HepG2 (cell line): Measurements from ENCODE around the gene NT5DC1. TPM values are rescaled to one million over a fixed set of nuclear protein-coding genes. Genes with fewer than 3 reads are reported as not detected.
A peak's percentile ranks its signal among the peaks of the same experiment; 100 is the strongest.

Experiments used
- ATAC-seq: fragments of 200-7000 bp; cut with Tn5 transposase; 3 replicates; pipeline ENCODE4 v1.9.1; 2020; ENCODE audit warnings: mild to moderate bottlenecking, moderate library complexity
- BruUV-seq: library from RNA; stranded (reverse); fragments of 400-500 nt; replicated peaks from 2 replicates; lab custom pipeline; 2021; lab: Mats Ljungman, UMichigan
- CTCF ChIA-PET: fragments of 300-600 bp; formaldehyde crosslinking; extraction: SDS; loops from one replicate; lab custom pipeline; 2021; ENCODE audit warnings: low total read pairs, inconsistent platforms, low intra/inter-chr PET ratio; lab: Yijun Ruan, JAX
- POLR2A ChIA-PET: fragments of 350-600 bp; sonication (Branson Sonifier 250); formaldehyde crosslinking; loops from one replicate; lab custom pipeline; 2020; ENCODE audit warnings: antibody characterized with exemption, inconsistent platforms; lab: Yijun Ruan, JAX
- DNase-seq: peaks from one replicate; pipeline ENCODE4 v3.0.0-alpha.2; 2015; ENCODE audit warnings: low spot score
- FAIRE-seq: peaks from 3 replicates; lab custom pipeline; 2011; peaks lifted over from hg19 to GRCh38; lab: Jason Lieb, UNC
- H2AFZ ChIP-seq: one replicate; pipeline ENCODE4 v1.6.1; 2011; ENCODE audit warnings: low read length, inconsistent platforms
- H3K27ac ChIP-seq: fragments of 300-600 bp; 3 replicates; pipeline ENCODE4 v1.8.0; 2011; ENCODE audit warnings: mixed run types, mild to moderate bottlenecking, mixed read lengths, low read length, inconsistent platforms; ENCODE audit not compliant: insufficient read depth; ENCODE audit errors: extremely low read length
- H3K27me3 ChIP-seq, 2 experiments: fragments of 200-600 bp in 1 of 2; 2 replicates in 1 of 2; 3 replicates in 1 of 2; pipeline versions ENCODE4 v1.6.0 to v1.8.0; 2011; ENCODE audit warnings: low read length in 2 of 2, mild to moderate bottlenecking in 2 of 2, moderate library complexity in 2 of 2, inconsistent platforms in 1 of 2; ENCODE audit not compliant: insufficient read depth in 2 of 2, control insufficient read depth in 1 of 2
- H3K36me3 ChIP-seq, 2 experiments: fragments of 200-600 bp in 1 of 2; replicated peaks in 1 of 2; 2 replicates in 1 of 2; 3 replicates in 1 of 2; pipeline versions ENCODE4 v1.5.1 to v1.8.0; 2011; ENCODE audit warnings: low read length in 2 of 2, inconsistent platforms in 1 of 2; ENCODE audit not compliant: insufficient read depth in 2 of 2, control insufficient read depth in 1 of 2
- H3K4me1 ChIP-seq: 2 replicates; pipeline ENCODE4 v1.5.1; 2012; ENCODE audit warnings: low read length, inconsistent platforms; ENCODE audit not compliant: insufficient read depth
- H3K4me2 ChIP-seq: 2 replicates; pipeline ENCODE4 v1.6.0; 2011; ENCODE audit warnings: low read depth, low read length, inconsistent platforms
- H3K4me3 ChIP-seq, 3 experiments: fragments of 200-600 bp in 1 of 3; sonication (generic), shearing (Covaris generic) in 1 of 3; replicated peaks in 1 of 3; 2 replicates each; pipeline ENCODE4 v1.5.1; 2011 to 2016; ENCODE audit warnings: low read length in 3 of 3, inconsistent platforms in 2 of 3, low read depth in 2 of 3, mild to moderate bottlenecking in 2 of 3, control low read depth in 1 of 3, mixed read lengths in 1 of 3; ENCODE audit not compliant: insufficient read depth in 1 of 3
- H3K79me2 ChIP-seq: one replicate; pipeline ENCODE4 v1.6.1; 2011; ENCODE audit warnings: low read length, inconsistent platforms; ENCODE audit not compliant: insufficient read depth
- H3K9ac ChIP-seq: 2 replicates; pipeline ENCODE4 v1.6.0; 2011; ENCODE audit warnings: mild to moderate bottlenecking, low read depth, low read length, inconsistent platforms; ENCODE audit not compliant: insufficient read depth
- H3K9me3 ChIP-seq: 2 replicates; pipeline ENCODE4 v1.5.1; 2012; ENCODE audit warnings: mild to moderate bottlenecking, low read length
- H4K20me1 ChIP-seq: 2 replicates; pipeline ENCODE4 v1.6.0; 2011; ENCODE audit warnings: inconsistent platforms, mild to moderate bottlenecking, low read length, moderate library complexity; ENCODE audit not compliant: insufficient read depth
- CENPT ChIP-seq: sonication (generic); formaldehyde crosslinking; IDR thresholded peaks from 2 replicates; pipeline ENCODE4 v1.8.0; 2022; ENCODE audit warnings: low read depth, mild to moderate bottlenecking, moderate library complexity, missing genetic modification reagents
- CREM ChIP-seq, 2 experiments: sonication (generic) in 1 of 2; formaldehyde crosslinking in 1 of 2; IDR thresholded peaks; 2 replicates each; pipeline versions ENCODE4 v1.4.0 to v1.6.1; 2016 to 2020; ENCODE audit warnings: antibody characterized with exemption in 1 of 2, mild to moderate bottlenecking in 1 of 2, missing genetic modification reagents in 1 of 2
- HNRNPLL ChIP-seq: fragments of 200-400 bp; formaldehyde crosslinking; IDR thresholded peaks from 2 replicates; pipeline ENCODE4 v1.6.1; 2017; ENCODE audit warnings: mild to moderate bottlenecking, low read depth, low read length; ENCODE audit not compliant: poor library complexity, severe bottlenecking
- KAT8 ChIP-seq: IDR thresholded peaks from 2 replicates; pipeline ENCODE4 v1.6.1; 2016; ENCODE audit warnings: missing genetic modification reagents, missing compliant biosample characterization
- SIX1 ChIP-seq: sonication (generic); formaldehyde crosslinking; IDR thresholded peaks from 2 replicates; pipeline ENCODE4 v1.4.0; 2020; ENCODE audit warnings: missing genetic modification reagents, borderline replicate concordance
- SIX4 ChIP-seq: sonication (generic); formaldehyde crosslinking; IDR thresholded peaks from 2 replicates; pipeline ENCODE4 v1.4.0; 2020; ENCODE audit warnings: missing genetic modification reagents
- SP2 ChIP-seq: sonication (generic); formaldehyde crosslinking; IDR thresholded peaks from 2 replicates; pipeline ENCODE4 v1.5.1; 2020; ENCODE audit warnings: mild to moderate bottlenecking, missing genetic modification reagents
- ZNF251 ChIP-seq: sonication (generic); formaldehyde crosslinking; IDR thresholded peaks from 2 replicates; pipeline ENCODE4 v1.9.0; 2021; ENCODE audit warnings: mild to moderate bottlenecking, missing genetic modification reagents
- ZNF552 ChIP-seq: sonication (generic); formaldehyde crosslinking; IDR thresholded peaks from 2 replicates; pipeline ENCODE4 v1.9.0; 2022; ENCODE audit warnings: missing genetic modification reagents, mild to moderate bottlenecking, borderline replicate concordance
- ZNF563 ChIP-seq: sonication (generic); formaldehyde crosslinking; IDR thresholded peaks from 2 replicates; pipeline ENCODE4 v1.8.0; 2022; ENCODE audit warnings: mild to moderate bottlenecking, moderate library complexity, missing genetic modification reagents
- ZNF660 ChIP-seq: sonication (generic); formaldehyde crosslinking; IDR thresholded peaks from 2 replicates; pipeline ENCODE4 v1.5.1; 2020; ENCODE audit warnings: mild to moderate bottlenecking, low read depth, missing genetic modification reagents, borderline replicate concordance
- ZSCAN29 ChIP-seq: sonication (generic); formaldehyde crosslinking; conservative IDR thresholded peaks from 2 replicates; pipeline ENCODE4 v1.4.0; 2020; ENCODE audit warnings: mild to moderate bottlenecking, missing genetic modification reagents
- WGBS: methylation state at CpG from one replicate; pipeline ENCODE4 v1.1.6; 2017; ENCODE audit warnings: low lambda C conversion rate; 5-methylcytosine and 5-hydroxymethylcytosine counted together
- in situ Hi-C: cut with HindIII; loops from 2 replicates; pipeline ENCODE4 v1.10.0; 2017; ENCODE audit warnings: low pct_unique_long_range_greater_than_20kb; ENCODE audit not compliant: extremely low pct_ligation_motif_present
- intact Hi-C: fragments of 100-400 bp; cut with micrococcal nuclease; formaldehyde crosslinking; loops from one replicate; pipeline ENCODE4 v1.10.0; 2022; ENCODE audit not compliant: unreplicated experiment
- polyA plus RNA-seq, 8 experiments: library from polyadenylated mRNA; depleted of rRNA in 3 of 8; stranded (reverse) in 7 of 8; unstranded in 1 of 8; fragments of >200 nt; fragmentation: Illumina TruSeq in 4 of 8; extraction: Trizol in 4 of 8; gene quantifications; 2 replicates each; pipeline versions ENCODE4 v1.2.1 to v1.2.3, GENCODE V29; 2011 to 2016; ENCODE audit warnings: low read depth in 4 of 8, missing spikeins in 1 of 8, mixed read lengths in 1 of 8; ENCODE audit not compliant: insufficient read depth in 1 of 8
- total RNA-seq, 5 experiments: library from RNA; depleted of rRNA; stranded (reverse); fragments of >200 nt; fragmentation: Illumina TruSeq; extraction: Trizol; gene quantifications; 2 replicates each; pipeline ENCODE4 v1.2.3, GENCODE V29; 2016; ENCODE audit warnings: low read depth in 1 of 5
- TF ChIP-seq, protein P1 (sequence below): sonication (generic); formaldehyde crosslinking; IDR thresholded peaks from 2 replicates; pipeline ENCODE4 v1.8.0; 2022; ENCODE audit warnings: low read depth, missing genetic modification reagents
- TF ChIP-seq, protein P2 (sequence below): sonication (generic); formaldehyde crosslinking; IDR thresholded peaks from 2 replicates; pipeline ENCODE4 v1.4.0; 2020; ENCODE audit warnings: mild to moderate bottlenecking, missing genetic modification reagents, borderline replicate concordance
- TF ChIP-seq, protein P3 (sequence below): IDR thresholded peaks from 2 replicates; pipeline ENCODE4 v1.4.0; 2020; ENCODE audit warnings: mild to moderate bottlenecking, missing genetic modification reagents

The NT5DC1 gene
- total and polyA plus RNA-seq, 2 of the 13 experiments (the other 11 are each of a cell fraction or from before 2014, with no cell fraction given), result 27.0 to 56.1 TPM

DNA sequence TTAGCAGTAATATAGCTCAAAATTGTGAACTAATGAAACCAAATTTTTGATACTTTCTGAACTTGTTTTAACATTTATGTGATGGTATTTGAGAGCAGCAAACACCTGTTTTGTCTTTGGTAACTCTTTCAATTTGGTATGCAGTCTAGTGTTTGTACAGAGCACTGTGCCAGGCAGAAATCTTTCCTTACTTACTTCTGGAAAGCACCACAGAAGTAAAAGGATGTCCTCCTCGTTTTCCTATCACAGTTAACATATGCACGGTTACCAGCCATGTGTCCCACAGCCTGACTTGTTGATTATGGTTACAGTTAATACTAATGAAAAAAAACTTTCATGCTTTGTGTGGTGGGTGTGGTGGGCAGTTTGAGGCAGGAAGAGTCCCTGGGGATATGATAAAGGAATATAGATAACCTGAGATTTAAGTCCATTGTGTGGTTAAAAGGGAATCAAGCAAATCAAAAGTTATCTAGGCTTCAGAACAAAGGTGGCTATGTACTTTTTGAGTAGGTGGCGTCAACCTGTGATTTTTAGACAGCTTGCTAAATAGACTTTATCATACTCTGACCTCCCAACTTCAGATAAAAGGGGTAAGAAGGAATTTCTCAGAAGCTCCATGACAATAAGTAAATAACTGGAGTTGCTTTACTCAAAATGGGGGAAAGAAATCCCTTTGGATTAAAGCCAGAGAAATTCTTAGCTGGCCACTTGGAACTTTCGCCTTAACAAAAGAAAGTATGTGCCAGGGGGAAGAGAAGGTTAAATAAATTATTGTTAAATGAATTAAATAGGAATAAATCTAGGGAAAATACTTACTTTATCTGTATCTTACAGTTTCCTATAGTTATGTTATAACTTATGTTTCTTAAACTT lies 45.4 kb downstream of the NT5DC1 start (continued):
- TF ChIP-seq, protein P1, sequence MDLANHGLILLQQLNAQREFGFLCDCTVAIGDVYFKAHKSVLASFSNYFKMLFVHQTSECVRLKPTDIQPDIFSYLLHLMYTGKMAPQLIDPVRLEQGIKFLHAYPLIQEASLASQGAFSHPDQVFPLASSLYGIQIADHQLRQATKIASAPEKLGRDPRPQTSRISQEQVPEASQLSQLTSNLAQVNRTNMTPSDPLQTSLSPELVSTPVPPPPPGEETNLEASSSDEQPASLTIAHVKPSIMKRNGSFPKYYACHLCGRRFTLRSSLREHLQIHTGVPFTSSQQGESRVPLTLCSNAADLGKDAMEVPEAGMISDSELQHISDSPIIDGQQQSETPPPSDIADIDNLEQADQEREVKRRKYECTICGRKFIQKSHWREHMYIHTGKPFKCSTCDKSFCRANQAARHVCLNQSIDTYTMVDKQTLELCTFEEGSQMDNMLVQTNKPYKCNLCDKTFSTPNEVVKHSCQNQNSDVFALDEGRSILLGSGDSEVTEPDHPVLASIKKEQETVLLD (CRISPR knock-in tag), result no peak
- TF ChIP-seq CREM (IDR thresholded peaks at IDR 0.05) (peak; percentile 43; the same call in 1 of the 2 replicates), CREM (CRISPR knock-in tag; IDR thresholded peaks at IDR 0.05) (no peak)

DNA sequence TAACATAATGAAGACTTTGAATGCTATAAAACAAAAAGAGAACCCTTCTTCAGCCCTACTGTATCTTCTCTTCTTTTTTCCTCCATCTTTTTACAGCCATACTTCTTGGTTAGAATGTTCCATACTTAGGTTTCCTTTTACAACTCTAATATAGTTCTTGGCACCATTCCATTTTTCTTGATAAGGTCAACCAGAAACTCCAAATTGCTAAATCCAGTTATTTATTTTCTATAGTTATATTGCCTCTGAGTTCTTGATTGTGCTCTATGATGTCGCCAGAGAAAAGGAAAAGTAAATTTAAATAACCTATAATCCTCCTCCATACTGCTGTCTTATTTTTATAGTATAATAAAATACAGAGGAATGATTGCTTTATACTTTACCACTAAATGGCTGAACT lies 52.0 kb downstream of the NT5DC1 start:
- H3K9ac ChIP-seq, result no peak overlapping the region
- intact Hi-C loops, result no loop called here
- CTCF ChIA-PET, result no interaction called here
- no peak overlapping the region for H3K27ac ChIP-seq
- no peak overlapping the region for H2AFZ ChIP-seq
- no peak overlapping the region for H3K4me2 ChIP-seq
- no peak for FAIRE-seq
- no peak overlapping the region for H3K4me3 ChIP-seq
- no TSS peak for BruUV-seq
- no peaks in the 10 kb centered on the region for H3K9me3 ChIP-seq
- WGBS, result 90% methylated on average over 1 of the region's 1 CpG
- H4K20me1 ChIP-seq, result no peaks in the 10 kb centered on the region
- no peaks in the 10 kb centered on the region for H3K4me1 ChIP-seq
- no peaks in the 10 kb centered on the region for H3K36me3 ChIP-seq
- ATAC-seq, result no peak
- no peak for TF ChIP-seq ZNF552 (CRISPR knock-in tag)
- no peak for TF ChIP-seq KAT8 (CRISPR knock-in tag)
- TF ChIP-seq SIX4 (CRISPR knock-in tag), result no peak
- TF ChIP-seq, protein P2, sequence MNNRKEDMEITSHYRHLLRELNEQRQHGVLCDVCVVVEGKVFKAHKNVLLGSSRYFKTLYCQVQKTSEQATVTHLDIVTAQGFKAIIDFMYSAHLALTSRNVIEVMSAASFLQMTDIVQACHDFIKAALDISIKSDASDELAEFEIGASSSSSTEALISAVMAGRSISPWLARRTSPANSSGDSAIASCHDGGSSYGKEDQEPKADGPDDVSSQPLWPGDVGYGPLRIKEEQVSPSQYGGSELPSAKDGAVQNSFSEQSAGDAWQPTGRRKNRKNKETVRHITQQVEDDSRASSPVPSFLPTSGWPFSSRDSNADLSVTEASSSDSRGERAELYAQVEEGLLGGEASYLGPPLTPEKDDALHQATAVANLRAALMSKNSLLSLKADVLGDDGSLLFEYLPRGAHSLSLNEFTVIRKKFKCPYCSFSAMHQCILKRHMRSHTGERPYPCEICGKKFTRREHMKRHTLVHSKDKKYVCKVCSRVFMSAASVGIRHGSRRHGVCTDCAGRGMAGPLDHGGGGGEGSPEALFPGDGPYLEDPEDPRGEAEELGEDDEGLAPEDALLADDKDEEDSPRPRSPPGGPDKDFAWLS, result no peak
- TF ChIP-seq, protein P3, sequence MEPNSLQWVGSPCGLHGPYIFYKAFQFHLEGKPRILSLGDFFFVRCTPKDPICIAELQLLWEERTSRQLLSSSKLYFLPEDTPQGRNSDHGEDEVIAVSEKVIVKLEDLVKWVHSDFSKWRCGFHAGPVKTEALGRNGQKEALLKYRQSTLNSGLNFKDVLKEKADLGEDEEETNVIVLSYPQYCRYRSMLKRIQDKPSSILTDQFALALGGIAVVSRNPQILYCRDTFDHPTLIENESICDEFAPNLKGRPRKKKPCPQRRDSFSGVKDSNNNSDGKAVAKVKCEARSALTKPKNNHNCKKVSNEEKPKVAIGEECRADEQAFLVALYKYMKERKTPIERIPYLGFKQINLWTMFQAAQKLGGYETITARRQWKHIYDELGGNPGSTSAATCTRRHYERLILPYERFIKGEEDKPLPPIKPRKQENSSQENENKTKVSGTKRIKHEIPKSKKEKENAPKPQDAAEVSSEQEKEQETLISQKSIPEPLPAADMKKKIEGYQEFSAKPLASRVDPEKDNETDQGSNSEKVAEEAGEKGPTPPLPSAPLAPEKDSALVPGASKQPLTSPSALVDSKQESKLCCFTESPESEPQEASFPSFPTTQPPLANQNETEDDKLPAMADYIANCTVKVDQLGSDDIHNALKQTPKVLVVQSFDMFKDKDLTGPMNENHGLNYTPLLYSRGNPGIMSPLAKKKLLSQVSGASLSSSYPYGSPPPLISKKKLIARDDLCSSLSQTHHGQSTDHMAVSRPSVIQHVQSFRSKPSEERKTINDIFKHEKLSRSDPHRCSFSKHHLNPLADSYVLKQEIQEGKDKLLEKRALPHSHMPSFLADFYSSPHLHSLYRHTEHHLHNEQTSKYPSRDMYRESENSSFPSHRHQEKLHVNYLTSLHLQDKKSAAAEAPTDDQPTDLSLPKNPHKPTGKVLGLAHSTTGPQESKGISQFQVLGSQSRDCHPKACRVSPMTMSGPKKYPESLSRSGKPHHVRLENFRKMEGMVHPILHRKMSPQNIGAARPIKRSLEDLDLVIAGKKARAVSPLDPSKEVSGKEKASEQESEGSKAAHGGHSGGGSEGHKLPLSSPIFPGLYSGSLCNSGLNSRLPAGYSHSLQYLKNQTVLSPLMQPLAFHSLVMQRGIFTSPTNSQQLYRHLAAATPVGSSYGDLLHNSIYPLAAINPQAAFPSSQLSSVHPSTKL, result no peak
- no peak for TF ChIP-seq CENPT (CRISPR knock-in tag)
- no peak for TF ChIP-seq ZNF563 (CRISPR knock-in tag)
- TF ChIP-seq HNRNPLL, result no peak
- TF ChIP-seq ZNF251 (CRISPR knock-in tag), result no peak
- no peak for TF ChIP-seq SIX1
- TF ChIP-seq SP2 (CRISPR knock-in tag), result no peak
- TF ChIP-seq ZSCAN29 (CRISPR knock-in tag), result no peak
- no peak for TF ChIP-seq ZNF660 (CRISPR knock-in tag)
- DNase-seq, result no peak
- POLR2A ChIA-PET, result no interaction called here
- in situ Hi-C loops, result no loop called here
- H3K27me3 ChIP-seq, result no peaks in the 10 kb centered on the region
- no peaks in the 10 kb centered on the region for H3K79me2 ChIP-seq
